NCI-H1048 (cell line): ENCODE data around the gene HOXC10.

Experiments
- DNase-seq: peaks from one replicate; lab custom pipeline; 2025; lab: John Stamatoyannopoulos, UW

Gene HOXC10

GRCh38 chr12:54016478-54016964, 31.6 kb downstream of the HOXC10 start:
- peak; percentile 75 for DNase-seq

GRCh38 chr12:54017027-54017788, 32.3 kb downstream of the HOXC10 start:
- DNase-seq = no peak

- peak; percentile 94 for DNase-seq
Measured at GRCh38 chr12:54017878-54018467, 33.0 kb downstream of the HOXC10 start.

GRCh38 chr12:54018468-54018984, 33.6 kb downstream of the HOXC10 start:
- no peak for DNase-seq

- no peak for DNase-seq
Measured at GRCh38 chr12:54019091-54019811, 34.3 kb downstream of the HOXC10 start.

GRCh38 chr12:54019924-54020590, 35.1 kb downstream of the HOXC10 start:
- DNase-seq = no peak

- DNase-seq = no peak
Measured at GRCh38 chr12:54020591-54021405, 35.9 kb downstream of the HOXC10 start.

GRCh38 chr12:54021432-54022013, 36.6 kb downstream of the HOXC10 start:
- DNase-seq = no peak

- no peak for DNase-seq
Measured at GRCh38 chr12:54022960-54023884, 38.3 kb downstream of the HOXC10 start.

GRCh38 chr12:54024127-54024526, 39.2 kb downstream of the HOXC10 start:
- no peak for DNase-seq

- DNase-seq = no peak
Measured at GRCh38 chr12:54024581-54025305, 39.8 kb downstream of the HOXC10 start.

- no peak for DNase-seq
Measured at GRCh38 chr12:54025499-54026405, 40.8 kb downstream of the HOXC10 start.

GRCh38 chr12:54026640-54027441, 41.9 kb downstream of the HOXC10 start:
- DNase-seq = no peak

GRCh38 chr12:54027442-54027786, 42.5 kb downstream of the HOXC10 start:
- DNase-seq = no peak

GRCh38 chr12:54028314-54029201, 43.6 kb downstream of the HOXC10 start, which contains the start of gene HOXC6:
Gene HOXC6, plus strand, starts transcription at chr12:54028440. Its CDS starts 82 bp downstream, at chr12:54028522.
- DNase-seq = no peak
